Placental pericyte (primary cell): ENCODE results near the gene ZNF804B. TPM values are rescaled to one million over a fixed set of nuclear protein-coding genes. Genes with fewer than 3 reads are reported as not detected.

ENCODE experiments used
- small RNA-seq: library from RNA; depleted of rRNA; stranded (forward); fragments of <200 nt; gene quantifications from one replicate; pipeline ENCODE3, GENCODE V24; 2012; ENCODE audit warnings: low replicate concordance
- total RNA-seq: library from RNA; depleted of rRNA; stranded (reverse); fragments of >200 nt; gene quantifications from 2 replicates; pipeline ENCODE4 v1.2.3, GENCODE V29; 2012

Gene ZNF804B
- total RNA-seq, result not detected in 2 replicates

GRCh38 chr7:88759230-88760135 lies at the start of gene ZNF804B:
Gene ZNF804B (plus strand): TSS chr7:88759700. CDS start chr7:88759977, 277 bp downstream.

DNA sequence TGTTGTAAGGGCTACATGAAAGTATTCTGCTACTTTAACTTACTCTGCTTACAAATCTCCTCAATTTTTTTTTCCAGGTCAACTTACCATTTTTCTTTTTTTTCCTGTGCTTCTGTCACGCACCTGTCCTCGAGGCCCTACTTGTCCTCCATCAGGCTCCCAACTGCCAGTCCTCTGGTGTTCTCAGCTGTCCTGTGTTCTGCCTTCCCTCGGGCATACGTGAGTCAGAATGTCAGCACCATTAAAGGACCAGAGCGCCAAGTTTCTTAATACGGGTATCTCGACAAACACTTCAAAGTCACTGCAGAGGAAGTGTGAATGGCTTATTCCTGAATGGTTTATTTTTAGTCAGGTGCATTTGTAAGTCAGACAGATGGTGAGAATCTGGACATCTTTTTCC lies 36.1 kb downstream of the ZNF804B start, which contains the start of gene TEX47:
Gene TEX47 (minus strand): TSS at position 185 of the 400 bp plus-strand sequence. CDS start 795 bp downstream, outside the sequence.

Small RNAs within 50 kb of the gene (small RNA-seq; reads per million reads assigned to genes)
- gene AC002127.1, result not detected

Other genes with a start within 250 kb of the ZNF804B start
- not detected in 2 replicates for gene TEX47, start 36.0 kb downstream of the ZNF804B start, total RNA-seq